Left cardiac atrium (tissue), 4 donors: ENCODE results near the gene PCDH19. TPM values are rescaled to one million over a fixed set of nuclear protein-coding genes. Genes with fewer than 3 reads are reported as not detected.

Source experiments
- ATAC-seq, 2 donors: fragments of 200-7000 bp; cut with Tn5 transposase; one replicate each; pipeline ENCODE4 v1.9.1; 2020; ENCODE audit warnings: mild to moderate bottlenecking in 2 of 2, moderate library complexity in 2 of 2
- DNase-seq: peaks from one replicate; pipeline ENCODE4 v3.0.0-alpha.2; 2020
- intact Hi-C, 2 donors: fragments of 100-400 bp; cut with DNase I; formaldehyde crosslinking; loops; one replicate each; pipeline versions ENCODE4 v1.14.1 to v1.15.1; 2022 to 2023
- total RNA-seq, 2 donors: library from RNA; stranded (reverse); fragmentation: NEBNext Ultra II Directional; extraction: Animal tissue kit (Norgen Biotek cat#: 25700); gene quantifications; one replicate each; pipeline ENCODE4 v1.2.1, GENCODE V29; 2021
- donor health status: DM: no; HTN: yes; CAD: no.
- donor health status: DM: no; HTN: yes; CAD: no; lungs with severe emphysema.
- donor health status: DM: yes; HTN: yes; CAD: no.
- donor health status: Dilated cardiomyopathy.

PCDH19 gene
- total RNA-seq, 2 donors from 2014 or later: 0.76 to 1.0 TPM

DNA sequence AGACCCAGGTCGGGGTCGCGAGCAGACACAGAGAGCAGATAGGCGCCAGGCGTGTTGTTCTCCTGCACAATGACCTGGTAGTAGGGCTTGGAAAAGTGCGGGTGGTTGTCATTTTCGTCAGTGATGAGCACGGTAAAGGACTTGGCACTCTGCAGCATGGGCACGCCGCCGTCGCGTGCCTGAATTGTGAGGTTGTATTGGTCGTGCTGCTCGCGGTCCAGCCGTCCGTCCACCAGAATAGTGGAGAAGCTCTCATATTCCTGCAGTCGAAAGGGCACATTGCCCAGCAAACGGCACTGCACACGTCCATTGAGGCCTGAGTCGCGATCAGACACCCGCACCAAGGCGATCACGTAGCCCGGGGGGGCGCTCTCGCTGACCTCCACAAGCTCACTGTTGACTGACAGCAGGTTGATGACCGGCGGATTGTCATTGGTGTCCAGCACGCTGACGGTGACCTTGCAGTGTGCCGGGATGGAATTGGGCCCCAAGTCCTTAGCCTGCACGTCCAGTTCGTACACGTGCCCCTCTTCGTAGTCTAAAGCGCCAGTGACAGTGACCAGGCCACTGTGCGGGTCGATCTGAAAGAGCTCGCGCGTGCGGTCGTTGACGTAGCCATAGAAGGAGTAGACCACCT, 2.8 kb downstream of the PCDH19 start:
- DNase-seq: no peak
- no peak for ATAC-seq
- intact Hi-C loops: no loop called here

DNA sequence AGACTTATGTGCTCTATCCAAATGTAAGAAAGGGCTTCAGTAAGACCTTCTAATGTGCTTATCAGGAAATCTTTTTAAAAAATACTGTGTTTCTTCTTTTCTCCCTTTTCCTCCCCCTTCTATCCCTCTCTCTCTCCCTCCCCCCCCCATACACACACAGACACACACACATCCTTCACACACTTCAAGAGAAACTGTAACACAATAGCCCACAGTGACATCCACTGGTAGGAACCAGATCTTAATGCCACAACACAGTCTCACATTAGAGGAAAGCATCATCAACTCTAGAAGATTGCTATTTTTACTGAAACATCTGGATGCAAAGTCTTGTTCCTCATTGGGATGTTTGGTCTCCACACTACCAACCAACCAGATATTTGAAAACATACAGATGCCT, 4.6 kb downstream of the PCDH19 start:
- DNase-seq (no peak), ATAC-seq (no peak)
- intact Hi-C loops: no loop called here

DNA sequence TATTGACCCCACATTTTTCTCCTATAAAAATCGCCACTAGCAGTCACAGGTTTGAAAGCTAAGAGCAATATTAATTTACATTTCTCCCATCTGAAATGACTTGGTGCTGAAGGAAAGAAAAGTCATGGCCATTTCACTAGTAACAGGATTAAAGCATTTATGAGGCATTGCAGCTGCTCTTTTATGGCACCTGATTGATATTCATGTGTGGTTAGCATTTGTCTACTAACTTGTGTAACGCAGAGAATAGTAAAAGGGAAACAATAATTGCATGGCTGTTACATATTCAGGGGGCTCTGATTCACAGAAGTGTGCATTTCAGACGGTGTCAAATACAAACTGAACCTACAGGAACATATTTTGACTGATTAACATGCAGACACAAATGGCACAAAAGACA, 5.2 kb downstream of the PCDH19 start:
- no peak for ATAC-seq

DNA sequence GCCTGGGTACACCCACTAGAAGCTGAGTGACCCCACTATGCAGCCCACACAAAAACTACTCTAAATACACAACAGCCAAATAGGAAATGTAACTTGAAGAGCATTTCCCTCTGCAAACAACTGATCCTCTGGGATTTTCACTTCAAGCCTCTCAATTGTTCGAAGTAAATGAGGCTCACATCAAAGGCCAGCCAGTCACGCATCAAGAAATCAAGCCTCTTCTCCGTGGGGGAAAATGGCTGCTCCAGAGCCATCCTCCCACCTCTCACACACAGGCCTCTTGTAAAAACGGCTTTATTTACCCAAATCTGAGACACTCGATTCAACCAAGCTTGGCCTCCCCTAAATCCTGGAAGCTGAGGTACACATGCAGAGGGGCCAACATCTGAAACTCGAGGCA, 14.3 kb downstream of the PCDH19 start:
- intact Hi-C loops: no loop called here
- DNase-seq (no peak), ATAC-seq (no peak)

More for the DNA sequence above, 5.2 kb downstream of the PCDH19 start:
- no peak for DNase-seq
- intact Hi-C loops: no loop called here

DNA sequence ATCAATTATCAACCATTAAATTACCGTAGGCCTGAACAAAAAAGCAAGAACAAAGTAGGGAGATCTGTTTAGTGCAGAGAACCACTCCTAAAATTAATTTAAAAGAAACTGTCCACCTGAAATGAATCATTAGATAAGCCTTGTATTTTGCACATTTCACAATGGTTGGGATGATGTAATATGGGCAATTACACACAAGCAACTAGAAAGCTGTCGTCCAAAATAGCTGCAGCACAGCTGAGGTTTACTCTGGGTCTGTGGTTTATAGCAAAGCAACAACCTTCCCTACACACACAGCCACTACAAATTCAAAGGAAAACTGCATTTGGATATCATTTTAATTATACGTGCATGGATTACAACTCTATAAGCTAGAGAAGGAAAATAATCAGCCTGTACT, 28.5 kb downstream of the PCDH19 start:
- intact Hi-C loops: no loop called here
- DNase-seq (no peak), ATAC-seq (no peak)

DNA sequence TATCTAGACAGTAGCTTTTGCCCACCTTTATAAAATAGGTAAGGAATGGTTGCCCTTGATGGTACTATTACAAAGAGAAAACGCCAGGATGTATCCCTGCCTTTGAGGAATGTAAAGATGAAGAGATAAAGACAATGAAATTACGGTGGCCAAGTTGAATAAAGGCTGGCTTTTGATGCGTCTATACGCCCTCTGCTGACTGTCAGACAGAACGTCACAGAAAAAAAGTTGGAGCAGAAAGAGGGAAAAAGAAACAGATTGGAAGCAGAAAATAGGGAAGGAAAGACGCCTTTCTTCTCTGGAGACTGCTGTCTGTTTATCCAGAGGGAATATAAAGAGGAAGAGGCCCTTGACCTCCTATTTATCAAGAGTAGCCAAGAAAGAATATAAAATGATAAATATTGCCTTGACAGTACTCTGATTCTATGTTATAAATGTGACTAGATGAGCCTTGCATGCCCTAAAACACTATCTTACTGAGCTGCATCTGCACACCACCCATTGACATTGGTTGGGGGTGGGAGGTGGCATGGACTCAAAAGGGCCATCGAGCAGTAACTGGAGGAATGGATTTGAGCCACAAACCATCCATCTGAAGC, 30.6 kb downstream of the PCDH19 start:
- intact Hi-C loops: no loop called here
- DNase-seq (no peak), ATAC-seq (no peak)

DNA sequence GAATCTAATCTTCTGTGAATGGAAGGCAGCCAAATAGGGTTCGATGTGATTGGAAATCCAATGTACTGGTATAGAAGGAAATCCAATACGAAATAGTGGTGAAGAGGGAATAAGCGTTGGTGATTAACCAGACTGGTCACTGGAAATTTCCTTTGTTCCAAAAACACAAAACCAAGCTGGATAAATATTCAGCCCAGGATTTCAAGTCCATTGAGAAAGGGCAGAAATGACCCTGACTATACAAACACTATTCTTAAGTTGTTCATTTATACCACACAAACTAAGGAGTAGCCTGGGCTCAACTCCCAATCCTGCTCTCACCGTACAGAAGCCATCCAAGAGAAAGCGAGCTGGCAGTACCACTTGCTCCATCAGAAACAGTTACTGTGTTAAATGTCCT, 32.2 kb downstream of the PCDH19 start:
- ATAC-seq (no peak), DNase-seq (no peak)
- intact Hi-C loops: no loop called here

DNA sequence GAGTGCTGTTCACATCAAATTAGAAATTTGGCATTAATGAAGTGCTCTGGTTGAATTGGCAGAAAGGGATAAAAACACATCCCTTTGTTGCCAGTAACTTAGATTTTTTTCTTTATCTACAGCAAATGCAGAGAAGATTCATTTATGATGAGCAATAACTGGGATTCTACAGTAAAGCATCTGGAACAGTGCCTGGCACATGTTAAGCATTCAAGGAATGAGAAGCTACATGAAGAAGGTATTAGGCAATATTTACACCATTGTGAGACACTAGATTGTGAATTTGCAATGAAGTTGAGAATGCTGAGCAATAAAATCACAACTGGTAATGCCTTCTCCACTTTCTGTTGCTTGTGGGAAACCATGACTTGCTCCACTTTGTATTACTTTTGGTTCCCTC, 33.5 kb downstream of the PCDH19 start:
- intact Hi-C loops: no loop called here
- DNase-seq (no peak), ATAC-seq (no peak)

DNA sequence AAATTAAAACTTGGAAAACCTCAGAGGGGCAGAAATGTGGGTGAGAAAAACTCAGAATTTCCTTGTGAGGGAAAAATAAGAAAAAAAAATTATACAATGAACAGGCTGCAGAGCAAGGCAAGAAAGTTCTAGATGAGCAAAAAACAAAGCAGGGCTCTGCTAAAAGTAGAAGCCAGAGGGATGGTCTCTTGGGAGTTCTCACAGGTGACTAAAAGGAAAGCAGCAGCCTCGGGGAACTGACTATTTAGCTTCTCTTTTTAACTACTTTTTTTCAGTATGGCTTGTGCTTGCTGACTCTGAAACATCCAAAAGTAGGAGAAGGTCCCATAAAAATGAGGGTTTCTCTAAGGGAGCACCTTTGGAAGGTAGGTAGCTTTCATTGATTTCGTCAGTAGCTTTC, 36.4 kb downstream of the PCDH19 start:
- intact Hi-C loops: no loop called here
- ATAC-seq: no peak
- DNase-seq: no peak

DNA sequence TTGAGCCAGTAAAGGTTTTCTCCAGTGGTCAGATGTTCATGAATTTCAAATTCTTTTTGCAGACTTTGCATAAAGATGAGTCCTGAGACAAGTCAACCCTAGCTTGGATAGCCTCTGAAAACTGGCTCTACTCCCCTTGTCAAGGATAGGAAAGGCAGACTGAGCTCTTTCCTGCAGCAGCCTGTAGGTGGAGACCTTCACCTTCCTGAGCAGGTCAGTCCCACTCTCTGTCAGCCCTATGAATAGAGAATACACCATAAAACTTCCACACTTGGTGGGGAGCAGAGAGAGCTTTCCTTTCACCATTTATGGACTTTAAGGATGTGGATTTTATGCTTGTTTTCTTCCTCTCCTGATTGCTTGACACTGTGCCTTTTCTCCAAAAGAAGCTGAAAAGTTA, 41.9 kb downstream of the PCDH19 start:
- intact Hi-C loops: no loop called here
- ATAC-seq (no peak), DNase-seq (no peak)

DNA sequence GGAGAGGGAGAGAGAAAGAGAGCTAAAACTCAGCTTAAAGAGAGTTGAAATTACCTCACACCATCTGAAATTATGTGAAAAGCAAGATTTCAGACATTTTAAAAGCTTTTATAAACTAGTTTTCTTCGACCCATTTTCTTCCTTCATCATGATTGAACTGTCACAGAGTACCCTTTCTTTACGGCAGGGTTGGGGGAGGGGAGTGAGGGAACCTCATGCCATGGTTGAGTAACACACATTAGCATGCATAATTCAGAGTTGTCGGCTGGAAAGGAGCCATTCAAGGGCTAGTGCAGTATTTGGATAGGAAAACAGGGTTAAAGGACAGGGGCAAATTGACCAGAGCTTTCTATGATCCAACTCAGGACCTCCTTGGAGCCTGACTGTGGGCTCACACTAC, 46.2 kb downstream of the PCDH19 start:
- ATAC-seq (no peak), DNase-seq (no peak)
- intact Hi-C loops: no loop called here

DNA sequence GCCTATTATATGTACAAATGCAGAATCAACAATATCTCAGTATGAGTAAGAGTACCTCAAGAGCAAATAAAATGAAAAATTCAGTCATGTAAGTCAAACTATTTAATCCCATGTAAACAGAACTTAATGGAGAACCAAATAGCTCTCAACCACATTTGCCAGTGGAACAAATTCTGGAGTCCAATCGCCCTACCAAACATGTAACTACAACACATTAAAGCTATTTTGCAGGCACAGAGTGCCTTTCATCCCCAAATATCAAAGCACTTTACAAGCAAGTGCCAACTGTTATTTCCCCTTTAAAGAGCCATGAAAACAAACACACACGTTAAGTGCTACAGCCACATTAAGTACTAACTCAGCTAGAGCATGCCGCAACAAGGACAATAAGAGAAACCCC, 51.3 kb downstream of the PCDH19 start:
- intact Hi-C loops: no loop called here
- ATAC-seq (no peak), DNase-seq (no peak)

DNA sequence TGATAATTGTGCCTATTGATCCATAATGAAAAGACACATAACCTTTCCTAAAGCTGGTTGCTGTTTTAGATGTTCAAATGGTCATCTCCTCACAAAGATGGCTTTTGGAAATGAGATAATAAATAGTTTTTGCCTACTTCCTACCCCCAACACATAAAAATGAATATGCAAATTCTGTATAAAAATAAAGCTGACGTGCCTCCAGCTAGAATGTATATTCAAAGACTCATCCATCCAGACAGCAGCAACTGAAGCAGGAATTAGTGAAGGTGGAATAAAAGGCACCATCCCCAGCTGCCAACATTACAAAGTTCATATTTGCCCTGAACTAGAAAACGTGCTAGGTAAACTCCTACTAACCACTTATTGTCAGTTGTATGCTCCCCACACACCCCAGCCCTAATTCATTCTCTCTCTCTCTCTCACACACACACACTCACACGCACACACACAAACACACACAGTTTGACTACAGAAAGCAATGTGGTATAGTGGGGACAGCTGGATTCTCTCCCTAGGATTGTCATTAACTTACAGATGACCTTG, 53.6 kb downstream of the PCDH19 start:
- intact Hi-C loops: no loop called here
- no peak for ATAC-seq

DNA sequence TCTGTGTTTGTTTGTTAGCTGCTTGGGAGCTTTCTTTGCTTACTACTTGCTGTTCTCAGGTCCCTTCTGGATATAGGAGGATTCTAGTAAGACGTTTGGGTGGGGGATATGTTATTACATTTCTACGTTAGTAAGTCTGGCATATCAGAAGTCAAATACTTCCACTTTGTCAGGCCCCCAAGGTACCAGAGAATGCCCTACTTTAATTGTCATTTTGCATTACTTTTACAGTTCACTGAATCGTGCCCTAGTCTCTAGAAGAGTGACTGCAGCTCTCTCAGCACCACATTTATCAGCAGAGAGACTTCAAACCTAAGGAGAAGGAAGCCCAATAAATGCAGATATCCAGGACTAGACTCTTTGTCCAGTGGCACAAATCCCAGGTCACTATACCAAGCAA, 54.4 kb downstream of the PCDH19 start:
- DNase-seq (no peak), ATAC-seq (no peak)
- intact Hi-C loops: no loop called here

More for the DNA sequence above, 53.6 kb downstream of the PCDH19 start:
- no peak for DNase-seq

DNA sequence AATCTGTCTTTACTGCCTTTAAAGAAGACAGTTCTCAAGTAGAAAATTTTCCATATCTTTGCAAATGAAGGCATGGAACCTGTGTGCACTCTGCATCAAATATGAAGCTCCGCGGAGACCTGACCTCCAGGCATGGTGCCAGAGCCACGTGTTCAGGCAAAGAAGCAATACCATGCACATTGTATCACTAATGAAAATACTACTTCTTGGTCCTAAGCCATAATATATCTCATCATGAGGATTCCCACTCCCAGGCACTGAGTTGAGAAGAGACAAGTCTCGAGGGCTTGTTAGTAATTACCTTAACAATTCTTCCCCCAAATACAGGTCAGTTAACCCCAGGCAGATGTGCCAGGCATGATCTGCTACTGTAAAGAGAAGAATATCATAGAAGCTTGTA, 56.7 kb downstream of the PCDH19 start:
- no peak for DNase-seq
- no peak for ATAC-seq
- intact Hi-C loops: no loop called here

DNA sequence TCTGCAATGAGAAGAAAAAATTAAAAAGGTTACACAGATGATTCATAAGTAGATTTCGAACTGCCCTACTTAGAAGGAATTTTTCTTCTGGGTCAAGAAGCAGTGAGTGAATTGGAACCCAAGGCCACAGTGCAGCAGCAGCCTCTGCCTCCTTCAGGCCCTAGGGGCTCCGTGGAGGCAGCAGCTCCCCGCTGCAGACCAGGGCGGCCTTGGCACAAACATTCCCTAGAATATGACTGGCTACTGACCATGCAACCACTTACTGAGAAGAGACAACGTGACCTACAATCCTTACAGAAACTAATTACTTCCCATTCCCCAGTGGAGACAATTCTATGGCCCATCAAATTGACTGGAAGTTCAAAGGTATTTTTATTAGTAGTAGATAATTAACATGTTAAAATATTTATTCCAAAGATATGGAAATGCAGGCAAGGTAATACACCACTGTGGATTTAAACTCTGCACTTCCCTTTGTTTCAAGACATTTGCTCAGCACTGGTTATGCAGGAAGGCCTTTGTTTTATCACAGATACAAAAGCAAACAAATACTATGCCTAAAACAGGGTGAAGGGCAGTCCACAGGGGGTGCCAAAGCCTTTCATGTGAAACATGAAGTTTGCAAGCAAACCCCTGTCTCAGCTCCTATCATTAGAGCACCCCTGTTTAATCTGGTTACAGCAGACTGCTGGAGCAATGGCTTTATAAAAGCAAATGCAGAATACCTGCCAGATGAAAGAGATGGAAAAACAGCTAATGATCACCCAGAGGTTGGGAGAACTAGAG, 59.2 kb downstream of the PCDH19 start:
- DNase-seq (no peak), ATAC-seq (no peak)
- intact Hi-C loops: no loop called here

DNA sequence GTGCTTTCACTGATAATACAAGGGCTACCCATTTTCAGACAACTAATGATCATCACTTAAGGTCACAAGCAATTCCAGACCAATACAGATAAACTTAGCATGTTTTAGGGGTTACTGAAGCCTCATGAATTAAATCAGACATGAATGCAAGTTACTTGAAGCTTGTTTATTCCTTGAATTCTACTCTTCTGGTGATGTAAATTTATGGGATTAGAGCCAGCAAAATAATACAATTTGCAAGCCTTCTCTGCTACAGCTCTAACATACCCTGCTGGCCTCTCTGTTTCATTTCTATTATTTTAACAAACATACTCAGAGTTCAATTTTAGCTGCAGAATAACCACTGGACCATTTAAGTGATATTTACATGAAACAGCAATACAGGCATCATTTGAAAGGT, 60.7 kb downstream of the PCDH19 start:
- intact Hi-C loops: no loop called here
- no peak for ATAC-seq

DNA sequence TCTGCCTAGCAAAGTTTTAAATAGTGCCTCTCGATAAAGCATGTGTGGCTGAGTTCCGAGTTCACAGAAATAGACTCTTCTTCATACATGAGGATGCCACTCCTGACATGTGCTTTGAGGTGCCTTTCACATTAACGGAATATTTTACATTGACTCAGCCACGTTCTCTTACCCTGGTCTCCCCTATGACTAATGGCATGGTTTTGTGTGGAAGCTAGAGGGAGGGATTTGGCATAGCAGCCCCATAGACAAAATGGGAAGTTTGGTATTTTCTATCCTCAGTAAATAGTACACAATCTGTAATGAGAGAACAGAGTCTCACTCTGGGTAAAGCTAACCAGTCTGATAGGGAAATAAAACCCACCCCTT, 68.9 kb downstream of the PCDH19 start:
- DNase-seq (no peak), ATAC-seq (no peak)
- intact Hi-C loops: no loop called here

More for the DNA sequence above, 60.7 kb downstream of the PCDH19 start:
- no peak for DNase-seq

DNA sequence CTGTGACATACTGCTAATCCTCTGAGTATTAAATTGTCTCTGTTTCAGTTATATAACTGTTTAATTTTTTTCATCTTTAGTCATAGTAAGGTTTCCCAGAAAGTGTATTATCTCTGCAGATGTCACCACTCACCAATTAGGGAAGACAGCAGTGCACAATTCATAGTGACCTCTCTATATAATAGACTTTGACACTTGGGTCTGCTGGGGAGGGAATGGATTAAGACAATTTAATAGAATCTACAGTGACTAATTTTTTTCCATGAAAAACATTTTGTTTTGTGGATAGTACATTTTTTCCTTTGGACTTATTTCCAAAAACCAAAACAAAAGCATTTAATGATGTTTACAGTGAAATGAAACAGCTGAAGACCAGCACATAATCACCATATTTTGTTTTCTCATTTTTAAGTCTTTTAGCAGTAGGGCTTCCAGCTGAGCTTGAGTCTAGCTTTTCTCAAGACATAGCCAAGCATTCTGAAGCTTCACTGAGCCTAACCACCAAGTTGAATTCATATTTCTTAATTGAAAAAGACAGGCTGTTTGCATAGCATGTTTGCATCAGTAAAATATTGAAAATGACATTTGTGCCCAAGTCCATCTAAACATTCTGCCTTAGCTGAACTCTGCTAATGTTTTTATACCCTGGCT, 69.5 kb downstream of the PCDH19 start:
- ATAC-seq (no peak), DNase-seq (no peak)
- intact Hi-C loops: no loop called here

DNA sequence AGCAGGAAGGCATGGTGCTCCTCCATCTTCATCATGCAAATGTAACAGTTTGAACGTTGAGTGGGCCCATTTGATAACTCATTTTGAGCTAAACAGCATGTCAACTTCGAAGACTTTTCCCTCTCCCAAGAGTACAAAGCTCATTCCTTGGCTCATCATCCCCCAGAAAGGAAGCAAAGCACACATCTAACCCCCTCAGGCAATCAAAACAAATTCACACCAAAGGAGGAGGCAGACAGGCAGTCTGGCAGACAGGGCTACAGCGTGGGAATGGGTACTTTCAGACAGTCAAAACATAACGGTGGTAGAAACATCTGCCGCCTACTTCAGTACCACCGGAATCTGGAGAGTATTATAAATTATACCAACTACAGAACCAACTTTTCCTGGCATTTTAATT, 81.7 kb downstream of the PCDH19 start:
- DNase-seq (no peak), ATAC-seq (no peak)
- intact Hi-C loops: no loop called here
